T-helper 9 cell (primary cell): ENCODE results near the gene CIT.

Experiments
- DNase-seq: peaks from one replicate; pipeline ENCODE4 v3.0.0-alpha.2; 2020

Gene CIT

DNA sequence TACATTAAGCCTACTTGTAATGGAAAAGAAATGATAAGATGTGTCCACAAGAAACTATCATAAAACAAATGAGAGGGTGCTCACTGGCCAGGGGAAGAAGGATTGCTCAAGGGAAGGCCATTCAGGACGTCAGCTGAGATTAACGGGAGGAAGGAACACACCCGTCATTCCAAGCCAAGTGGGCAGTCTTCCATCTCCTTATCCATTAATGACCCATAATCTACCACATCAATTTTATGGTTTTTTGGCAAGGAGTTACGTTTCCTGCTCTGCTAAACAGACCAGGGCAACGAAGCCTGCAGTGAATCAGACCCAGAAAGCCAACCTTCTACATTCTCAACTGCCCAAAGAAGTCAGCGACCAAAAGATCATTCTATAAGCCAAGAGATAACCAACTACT, 184.1 kb downstream of the CIT start:
- no peak for DNase-seq

DNA sequence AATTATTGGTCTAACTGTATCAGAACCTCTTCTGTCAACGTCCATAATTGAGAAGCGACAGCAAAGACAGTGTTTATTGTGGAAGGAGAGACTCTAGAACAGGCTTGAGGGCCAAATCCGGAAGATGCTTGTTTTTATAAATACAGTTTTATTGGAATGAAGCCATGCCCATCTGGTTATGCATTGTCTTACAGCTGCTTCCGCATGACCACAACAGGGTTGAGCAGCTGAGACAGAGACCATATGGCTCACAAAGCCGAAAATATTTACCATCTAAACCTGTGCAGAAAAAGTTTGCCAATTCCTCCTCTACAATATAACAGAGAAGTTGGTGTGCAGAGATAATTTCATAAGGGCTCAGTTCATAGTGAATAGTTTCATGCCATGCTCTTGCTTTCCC, 184.7 kb downstream of the CIT start:
- no peak for DNase-seq

DNA sequence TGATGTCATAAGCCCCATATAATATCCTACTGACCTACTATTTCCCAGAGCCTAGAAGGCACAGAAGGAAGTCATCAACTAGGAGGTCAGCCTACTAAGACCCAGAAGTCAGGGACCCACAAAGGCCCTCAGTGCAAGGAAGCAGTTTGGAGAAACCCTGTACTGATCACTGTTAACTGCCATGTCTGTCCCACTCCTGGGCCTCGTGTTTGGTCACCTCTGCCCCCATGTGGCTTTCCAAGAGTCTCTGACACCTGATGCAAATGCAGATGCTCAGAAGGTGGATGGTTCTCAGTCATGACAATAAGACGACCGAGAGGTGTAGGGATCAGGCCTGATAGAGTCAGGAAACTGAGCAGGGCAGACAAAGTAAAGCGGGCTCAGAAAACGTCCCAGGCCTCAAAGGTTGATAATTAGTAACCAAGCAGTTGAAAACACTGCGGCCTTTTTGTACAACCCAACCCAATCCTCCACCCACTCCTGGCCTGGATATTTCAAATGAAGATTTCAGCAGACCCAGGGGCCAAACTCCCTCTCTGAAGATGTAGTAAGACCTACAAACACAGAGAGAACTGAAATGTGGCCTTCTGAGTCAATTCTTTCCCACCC, 185.8 kb downstream of the CIT start:
- DNase-seq = no peak

DNA sequence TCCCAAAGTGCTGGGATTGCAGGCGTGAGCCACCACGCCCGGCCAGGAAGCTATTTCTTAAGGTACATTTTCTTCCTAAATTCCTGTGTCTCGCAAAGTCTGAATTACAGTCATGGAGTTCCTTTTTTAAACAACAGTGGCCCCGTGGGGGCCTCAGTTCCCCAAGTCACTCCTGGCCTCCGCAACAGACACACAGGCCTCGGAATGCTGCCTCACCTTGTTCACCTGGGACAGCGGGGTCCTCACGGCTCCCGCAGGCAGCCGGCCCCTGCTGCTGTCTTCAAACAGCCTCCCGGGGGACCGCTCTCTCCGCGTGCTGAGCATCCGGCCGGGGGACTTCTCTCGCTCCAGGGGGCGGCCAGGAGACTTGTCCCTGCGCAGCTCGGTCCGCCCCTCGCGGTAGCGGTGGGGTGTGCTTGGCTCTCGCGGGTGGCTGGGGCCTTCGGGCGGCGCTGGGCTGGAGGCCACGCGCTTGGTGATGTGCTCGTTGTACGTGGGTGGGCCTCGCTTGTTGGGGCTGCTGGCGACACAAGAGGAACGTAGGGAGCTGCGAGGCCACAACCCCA, 187.1 kb downstream of the CIT start:
- DNase-seq = no peak

DNA sequence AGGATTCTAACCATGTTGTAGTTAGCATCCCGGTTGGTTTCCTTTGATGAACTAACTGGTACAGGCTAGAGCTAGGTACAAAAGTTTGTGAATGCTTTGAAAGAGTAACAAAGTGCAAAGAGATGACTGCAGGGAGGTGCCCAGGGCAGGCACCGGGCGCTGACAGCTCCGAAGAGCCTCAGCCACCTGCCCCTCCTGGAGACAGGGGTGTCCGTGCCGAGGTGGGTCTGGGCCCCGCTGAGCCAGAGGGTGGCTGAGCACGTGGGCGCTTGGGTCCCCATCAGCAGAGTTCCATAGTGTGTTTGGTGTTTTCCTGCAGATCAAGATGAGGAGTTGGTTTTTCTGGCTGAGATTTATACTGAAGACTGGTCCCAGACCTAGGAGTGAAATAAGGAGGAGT, 189.2 kb downstream of the CIT start:
- no peak for DNase-seq

DNA sequence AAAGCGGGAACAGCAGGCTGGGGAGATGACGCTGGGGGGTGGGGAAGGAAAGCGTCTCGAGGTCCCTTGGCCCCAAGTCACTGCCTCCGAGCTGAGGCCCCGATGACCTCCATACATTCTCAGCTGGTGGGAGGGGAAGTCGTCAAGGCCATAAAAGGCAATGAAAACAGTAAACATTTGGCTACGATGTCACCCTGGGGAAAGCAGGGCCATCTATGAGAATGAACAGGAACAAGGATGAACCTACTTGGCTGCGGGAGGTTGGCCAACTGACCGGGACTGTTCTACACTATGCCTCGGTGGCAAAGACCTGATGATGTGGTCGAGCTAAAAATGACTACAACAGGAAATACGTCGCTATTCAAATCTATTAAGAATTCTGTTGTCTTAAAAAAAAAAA, 189.7 kb downstream of the CIT start:
- DNase-seq = no peak

DNA sequence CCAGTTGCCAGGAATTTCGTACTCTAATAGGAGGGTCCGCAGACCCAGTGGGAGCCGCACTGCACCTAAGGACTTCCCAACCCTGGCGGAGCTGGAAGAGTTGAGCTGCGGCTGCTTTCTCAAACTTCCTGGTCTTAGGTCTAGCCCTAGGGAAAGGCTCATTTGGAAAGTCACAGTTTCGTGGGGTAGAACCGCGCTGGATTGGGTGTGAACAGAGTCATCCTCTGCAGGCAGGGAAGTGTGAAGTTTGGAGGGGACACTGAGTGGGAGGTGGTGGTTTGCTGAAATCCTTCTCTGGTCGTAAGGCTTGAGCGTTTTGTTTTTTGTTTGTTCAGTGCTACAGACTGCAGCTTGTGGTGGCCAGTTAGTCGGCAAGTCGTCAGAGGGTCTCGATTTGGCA, 190.3 kb downstream of the CIT start:
- DNase-seq = no peak

DNA sequence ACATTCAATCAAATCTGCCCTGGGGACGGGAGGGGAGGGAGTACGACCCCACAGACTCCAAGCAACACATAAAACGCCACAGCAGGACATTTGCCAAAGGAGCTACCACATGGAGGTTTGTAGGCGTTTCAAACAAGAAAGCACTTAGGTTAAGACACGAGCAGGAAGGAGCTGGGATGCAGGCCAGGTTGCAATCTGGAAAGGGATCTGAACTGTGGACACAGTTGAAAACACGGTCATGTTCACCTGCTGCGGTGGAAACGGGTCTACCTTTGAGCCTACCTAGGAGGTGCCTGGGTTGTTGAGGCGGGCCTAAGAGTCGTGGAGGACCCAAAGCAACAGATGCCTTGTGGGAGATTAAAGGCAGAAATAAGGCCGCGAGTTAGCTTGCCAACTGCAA, 190.8 kb downstream of the CIT start:
- DNase-seq = no peak

DNA sequence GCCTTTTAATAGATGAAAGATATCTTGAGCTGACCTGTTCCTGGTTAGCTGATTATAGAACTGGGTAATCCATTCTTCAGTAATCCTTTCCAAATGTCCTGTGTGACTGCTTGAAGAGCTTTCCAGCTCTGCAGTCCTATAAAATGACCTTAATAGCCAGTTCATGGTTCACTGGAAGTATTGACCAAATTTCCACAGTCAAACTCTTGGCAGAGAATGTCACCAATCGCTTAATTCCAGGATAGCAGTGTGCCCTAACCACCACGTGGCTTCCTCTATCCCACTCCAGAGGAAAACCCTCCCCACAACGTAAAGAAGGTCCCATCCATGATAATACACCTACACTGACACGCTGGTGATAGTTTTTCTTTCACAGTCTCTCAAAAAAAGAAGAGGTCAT, 191.7 kb downstream of the CIT start:
- no peak for DNase-seq

DNA sequence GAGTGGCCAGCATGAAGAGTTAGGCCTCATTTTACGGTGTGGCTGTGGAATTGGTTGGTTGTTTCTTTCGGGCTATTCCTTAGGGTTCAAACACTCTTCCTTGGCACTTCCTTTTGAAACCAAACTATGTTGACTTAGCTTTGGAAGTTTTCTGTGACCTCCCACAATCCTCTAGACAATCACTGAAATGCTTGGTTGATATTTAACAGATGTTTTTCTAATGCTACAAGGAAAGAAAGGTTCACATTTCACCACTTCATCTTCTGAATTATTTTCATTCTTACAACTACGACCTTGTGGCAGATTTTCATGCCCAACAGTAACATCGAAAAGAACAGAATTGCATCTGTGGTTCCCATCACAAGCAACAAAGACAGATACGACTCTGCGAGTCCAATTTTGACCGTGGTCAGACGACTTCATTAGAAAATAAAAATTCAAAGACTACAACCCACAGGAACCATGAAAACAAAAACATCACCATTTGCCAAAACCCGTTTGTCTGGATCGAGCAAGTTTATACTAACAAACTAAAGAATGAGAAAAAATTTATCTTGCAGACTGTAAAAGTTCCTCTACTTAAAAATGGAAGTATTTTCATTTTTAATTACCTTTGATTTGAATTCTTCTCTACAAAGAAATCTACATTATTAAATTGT, 192.3 kb downstream of the CIT start:
- no peak for DNase-seq

DNA sequence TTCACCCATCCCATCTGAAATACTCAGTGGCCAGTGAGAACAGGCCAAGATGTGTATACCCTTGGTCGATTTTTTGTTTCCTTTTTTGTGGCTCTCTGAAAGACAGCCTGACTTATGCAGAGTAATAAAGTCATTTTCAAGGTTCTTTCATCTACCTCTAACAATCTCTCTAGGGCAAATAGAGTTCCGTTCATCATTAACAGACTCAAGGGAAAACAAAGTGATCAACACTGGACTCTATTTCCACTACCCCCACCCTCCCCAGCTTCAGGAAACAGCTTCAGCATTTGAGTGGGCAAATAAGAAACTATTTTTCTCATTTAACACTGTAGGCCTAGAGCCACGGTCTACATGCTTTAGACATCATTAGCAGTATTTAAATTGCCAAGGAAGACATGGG, 193.3 kb downstream of the CIT start:
- no peak for DNase-seq

DNA sequence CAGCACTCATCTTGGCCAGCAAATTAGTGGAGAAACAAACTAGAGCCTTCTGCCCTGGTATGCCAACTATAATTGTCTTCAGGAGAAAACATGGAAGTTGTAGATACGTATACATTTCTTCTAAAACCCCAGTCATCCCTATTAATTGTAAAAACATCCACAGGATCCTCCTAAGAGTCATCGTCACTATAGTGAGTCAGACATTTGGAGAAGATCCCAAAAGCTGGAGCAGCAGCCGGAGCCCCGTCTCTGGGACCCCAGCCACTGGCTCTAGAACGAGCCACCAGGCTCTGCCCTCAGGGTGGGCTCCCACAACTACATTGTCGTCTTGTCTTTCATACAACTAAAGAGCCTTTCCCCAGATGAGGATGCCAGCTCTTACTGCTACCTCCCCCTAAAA, 193.7 kb downstream of the CIT start:
- DNase-seq = no peak

DNA sequence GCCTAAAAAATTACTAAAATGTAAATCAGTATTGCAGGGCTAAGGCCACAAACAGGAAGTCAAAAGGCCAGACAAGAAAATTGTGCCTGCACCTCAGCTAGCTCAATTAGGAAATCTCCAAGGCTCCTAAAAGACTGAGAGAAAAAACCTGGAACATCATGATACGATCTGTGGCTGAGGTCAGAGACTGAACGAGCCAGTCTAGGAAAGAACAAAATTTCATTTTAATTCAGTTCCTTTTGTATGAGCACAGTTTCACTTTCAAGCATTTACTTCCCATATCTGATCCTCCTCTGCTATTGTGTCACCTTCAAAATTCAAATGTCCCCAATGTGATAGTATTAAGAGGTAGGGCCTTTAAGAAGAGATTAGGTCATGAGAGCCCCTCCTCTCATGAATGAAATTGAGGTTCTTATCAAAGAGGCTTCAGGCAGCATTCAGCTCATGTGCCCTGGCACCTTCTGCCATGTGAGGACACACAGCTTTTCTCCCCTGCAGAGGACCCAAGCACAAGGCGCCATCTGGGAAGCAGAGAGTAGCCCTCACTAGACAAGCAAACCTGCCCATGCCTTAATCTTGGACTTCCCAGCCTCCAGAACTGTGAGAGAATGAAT, 194.4 kb downstream of the CIT start:
- no peak for DNase-seq

DNA sequence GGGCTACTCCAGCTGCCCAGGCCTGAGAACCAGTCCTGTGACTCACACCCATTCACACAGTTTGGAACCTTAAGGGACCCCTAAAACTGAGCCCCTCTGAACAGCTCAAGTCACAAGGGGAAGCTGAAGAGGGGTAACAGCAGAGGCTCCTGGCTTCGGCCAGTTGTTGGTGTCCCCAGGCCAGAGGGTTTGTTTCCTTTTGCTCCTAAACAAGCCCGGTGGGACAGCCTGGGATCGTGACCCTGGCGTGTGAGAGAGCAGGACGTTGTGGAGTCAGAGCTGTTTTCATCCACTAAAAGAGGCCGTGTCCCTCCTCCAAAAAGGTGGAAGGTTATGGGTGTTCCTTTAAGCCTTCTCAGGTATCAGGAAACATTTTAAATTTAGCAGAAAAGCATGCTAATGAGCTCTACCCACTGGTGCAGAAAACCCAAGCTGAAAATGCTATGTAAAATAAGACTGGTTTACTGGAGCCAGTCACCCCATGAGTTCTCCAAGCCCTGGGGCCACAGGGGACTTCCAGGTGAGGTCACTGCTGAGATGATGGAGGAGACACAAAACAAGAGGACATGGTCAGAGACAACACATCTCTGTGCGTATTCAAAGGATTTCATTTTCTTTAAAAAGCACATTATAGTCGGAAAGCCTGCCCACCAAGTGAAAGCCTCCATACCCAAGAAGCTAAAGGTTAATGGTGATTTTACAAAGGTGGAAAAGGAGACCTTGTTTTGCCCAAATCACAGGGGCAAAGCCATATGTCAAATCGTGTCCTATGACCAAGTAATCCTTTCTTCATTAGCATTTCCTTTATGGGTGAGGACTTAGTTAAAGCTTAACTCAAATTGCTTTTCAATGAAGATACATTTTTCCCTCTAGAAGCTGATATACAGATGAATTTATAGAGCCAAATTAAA, 195.1 kb downstream of the CIT start:
- no peak for DNase-seq

DNA sequence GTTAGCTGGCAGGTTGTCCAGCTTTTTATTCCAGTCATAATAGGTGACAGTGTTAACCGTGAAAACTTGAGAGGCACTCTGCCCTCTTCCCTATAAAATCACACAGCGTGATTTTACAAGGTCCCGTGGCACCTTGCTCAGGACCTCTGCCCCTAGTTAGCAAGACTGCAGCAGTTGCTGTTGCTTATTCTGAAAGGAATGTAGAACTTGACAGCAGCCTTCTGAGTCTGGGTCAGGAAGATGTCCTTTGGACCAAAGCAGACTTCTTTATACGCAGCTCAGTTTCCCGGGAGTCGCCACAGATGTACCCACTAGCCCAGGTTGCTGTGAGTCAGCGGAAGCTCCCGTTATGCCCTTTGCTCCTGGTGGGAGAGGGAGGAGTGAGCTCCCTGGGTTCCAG, 196.0 kb downstream of the CIT start:
- DNase-seq = no peak

DNA sequence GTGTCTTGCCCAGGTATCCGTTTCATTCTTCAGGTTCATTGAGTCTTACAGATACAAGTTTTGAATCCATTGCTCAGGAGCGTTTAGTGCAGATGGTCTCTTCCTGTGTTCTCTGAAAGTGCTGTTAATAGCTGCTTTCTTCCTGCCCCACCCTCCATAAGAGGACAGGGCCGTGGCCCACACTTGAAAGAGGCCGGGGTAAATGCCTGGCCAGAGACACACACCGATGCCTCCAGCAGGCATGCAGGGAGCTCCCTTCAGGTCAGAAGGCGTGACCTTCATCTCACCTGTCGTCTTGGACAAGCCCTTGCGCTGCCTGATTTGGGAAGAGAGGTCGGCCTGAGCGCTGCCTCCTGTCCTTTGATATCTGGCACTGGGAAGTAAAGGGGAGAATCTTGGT, 197.6 kb downstream of the CIT start:
- DNase-seq = no peak

DNA sequence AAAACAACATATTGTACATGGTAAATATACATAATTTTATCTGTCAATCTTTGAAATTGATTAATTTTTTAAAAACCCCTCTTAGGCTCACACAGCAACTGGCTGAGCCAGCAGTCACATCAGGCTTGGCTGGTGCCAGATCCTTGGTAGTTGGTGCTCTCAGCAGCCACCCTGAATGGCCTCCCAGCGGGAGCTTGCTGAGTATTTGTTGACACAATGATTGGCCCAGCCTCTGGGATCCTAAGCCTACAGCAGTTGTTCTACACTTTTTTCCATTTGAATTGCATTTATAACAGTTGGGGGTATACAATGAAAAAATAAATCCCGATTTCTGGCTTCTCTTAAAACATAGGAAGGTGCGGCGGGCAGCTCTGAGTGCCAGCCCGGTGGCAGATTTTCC, 198.0 kb downstream of the CIT start:
- no peak for DNase-seq

DNA sequence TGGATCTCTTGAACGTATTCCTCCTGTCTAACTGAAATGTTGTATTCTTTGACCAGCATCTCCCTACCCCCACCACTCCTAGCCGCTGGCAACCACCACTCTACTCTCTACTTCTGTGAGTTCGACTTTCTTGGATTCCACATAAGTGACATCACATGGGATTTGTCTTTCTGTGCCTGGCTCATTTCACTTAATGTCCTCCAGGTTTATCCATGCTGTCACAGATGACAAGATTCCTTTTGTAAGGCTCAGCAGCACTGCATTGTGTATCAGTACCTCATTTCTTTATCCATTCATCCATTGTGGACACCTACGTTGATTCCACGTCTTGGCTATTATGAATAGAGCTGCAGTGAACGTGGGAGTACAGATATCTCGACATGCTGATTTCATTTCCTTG, 198.7 kb downstream of the CIT start:
- no peak for DNase-seq

DNA sequence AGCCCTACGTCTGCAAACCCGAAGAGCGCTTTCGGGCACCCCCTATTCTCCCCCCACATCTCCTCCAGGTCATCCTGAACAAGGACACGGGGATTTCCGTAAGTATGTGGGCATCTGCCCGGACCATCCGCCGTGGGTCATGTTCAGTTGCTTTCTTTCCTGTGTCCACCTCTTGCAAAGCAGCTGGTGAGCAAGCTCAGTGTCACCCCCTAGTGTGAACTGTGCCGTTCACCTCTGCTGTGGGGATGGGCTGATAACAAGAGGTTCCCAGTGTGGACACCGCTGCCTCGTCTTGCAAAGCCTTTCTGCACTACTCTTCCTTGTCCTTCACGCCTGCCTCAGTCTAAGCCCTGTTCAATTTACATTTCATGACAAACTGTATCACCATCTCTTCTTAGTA, 200.5 kb downstream of the CIT start:
- no peak for DNase-seq

DNA sequence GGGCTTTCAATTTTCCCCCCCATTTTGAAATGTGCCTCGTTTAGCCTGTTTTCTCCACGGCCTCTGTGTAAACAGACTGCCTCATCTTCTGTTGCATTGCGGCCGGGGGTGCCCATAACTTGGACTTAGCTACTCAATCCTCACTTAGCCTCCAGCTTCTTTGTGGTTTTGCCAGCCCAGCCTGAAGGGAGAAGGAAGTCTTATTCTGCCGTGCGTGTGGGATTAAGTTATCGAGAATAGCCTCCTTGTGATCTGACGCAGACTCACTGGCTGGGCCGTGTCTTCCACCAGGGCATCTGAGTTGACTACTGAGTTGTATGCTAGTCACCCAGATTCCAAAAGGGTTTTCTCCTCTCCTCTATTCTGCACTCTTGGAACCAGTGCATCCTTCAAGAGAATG, 201.1 kb downstream of the CIT start:
- no peak for DNase-seq

DNA sequence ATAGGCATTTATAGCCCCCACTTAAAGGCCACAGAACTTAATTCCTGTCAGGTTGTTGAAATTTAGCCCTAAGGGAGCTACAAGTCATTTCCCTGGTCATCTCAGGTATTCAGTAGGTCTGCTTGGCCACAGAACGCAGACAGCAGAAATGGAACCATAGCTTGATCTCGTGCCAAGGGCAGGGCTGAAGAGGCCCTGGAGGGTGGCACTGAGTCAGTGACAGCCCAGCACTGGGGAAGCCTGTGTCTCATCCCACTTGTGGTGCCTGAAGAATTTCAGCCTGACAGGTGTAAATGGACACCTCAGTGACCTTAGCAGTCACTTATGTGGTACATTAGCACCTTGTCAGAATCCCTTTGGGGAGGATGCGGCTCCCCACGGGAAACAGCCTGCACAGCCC, 202.6 kb downstream of the CIT start:
- DNase-seq = no peak

DNA sequence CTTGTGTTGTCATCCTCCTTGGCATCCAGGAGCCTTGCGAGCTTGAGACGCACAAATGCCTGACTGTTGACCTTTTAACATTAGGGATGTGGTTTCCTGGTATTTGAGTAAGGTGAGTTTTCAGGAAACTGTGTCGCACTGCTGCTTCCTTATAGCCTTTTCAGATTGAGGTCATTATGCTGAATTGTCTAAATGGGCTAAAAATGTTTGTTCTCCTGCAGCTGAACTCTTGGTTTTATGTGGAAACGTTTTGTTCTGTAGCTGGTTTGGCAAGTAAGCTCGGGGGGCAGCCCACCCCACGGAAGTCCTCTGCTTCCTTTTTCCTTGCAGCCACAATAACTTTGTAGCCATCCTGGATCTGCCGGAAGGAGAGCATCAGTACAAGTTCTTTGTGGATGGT, 203.5 kb downstream of the CIT start:
- no peak for DNase-seq

DNA sequence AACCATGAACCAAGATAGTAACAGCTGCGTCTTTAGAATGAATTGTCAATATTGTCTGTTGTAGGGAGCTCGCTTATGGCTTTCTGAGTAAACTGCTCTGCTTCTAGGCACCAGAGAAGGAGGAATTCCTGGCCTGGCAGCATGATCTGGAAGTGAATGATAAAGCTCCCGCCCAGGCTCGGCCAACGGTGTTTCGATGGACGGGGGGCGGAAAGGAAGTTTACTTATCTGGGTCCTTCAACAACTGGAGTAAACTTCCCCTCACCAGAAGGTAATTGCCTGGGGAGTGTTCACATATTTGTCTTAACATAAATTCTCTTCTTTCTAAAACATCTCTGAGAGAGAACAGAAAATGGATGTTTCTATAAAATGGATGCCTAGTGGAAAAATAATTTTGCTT, 204.9 kb downstream of the CIT start:
- DNase-seq = no peak
